HFFc6 (cell line): ENCODE results near the gene RASSF5. TPM values are rescaled to one million over a fixed set of nuclear protein-coding genes. Genes with fewer than 3 reads are reported as not detected.
A peak's percentile ranks its signal among the peaks of the same experiment; 100 is the strongest.

Experiments
- DNase-seq: peaks from one replicate; pipeline ENCODE4 v3.0.0-alpha.2; 2018
- H3K27ac Mint-ChIP-seq: 2 replicates; pipeline ENCODE4 v1.8.0; 2020; ENCODE audit warnings: mild to moderate bottlenecking, mixed read lengths
- H3K27me3 Mint-ChIP-seq: 2 replicates; pipeline ENCODE4 v1.8.0; 2021; ENCODE audit warnings: mild to moderate bottlenecking, moderate library complexity, mixed read lengths; ENCODE audit not compliant: insufficient read depth
- H3K36me3 Mint-ChIP-seq: 2 replicates; pipeline ENCODE4 v1.8.0; 2021; ENCODE audit warnings: low read depth, mixed read lengths
- H3K4me1 Mint-ChIP-seq: 2 replicates; pipeline ENCODE4 v1.8.0; 2020; ENCODE audit warnings: low read depth, mixed read lengths
- H3K4me3 Mint-ChIP-seq: 2 replicates; pipeline ENCODE4 v1.8.0; 2020; ENCODE audit warnings: mild to moderate bottlenecking, moderate library complexity, mixed read lengths
- H3K9me3 Mint-ChIP-seq: 2 replicates; pipeline ENCODE4 v1.8.0; 2020; ENCODE audit warnings: mild to moderate bottlenecking, mixed read lengths
- total RNA-seq, 6 experiments: library from RNA; stranded (reverse); fragmentation: NEBNext Ultra II Directional; extraction: Animal tissue kit (Norgen Biotek cat#: 25700); gene quantifications; 2 replicates in 1 of 6; 3 replicates in 5 of 6; pipeline ENCODE4 v1.2.3, GENCODE V29; 2021
- TF ChIP-seq, protein P1 (sequence below): fragments of 200-600 bp; sonication (generic); IDR thresholded peaks from 2 replicates; pipeline ENCODE4 v1.5.0; 2021; ENCODE audit warnings: antibody characterized with exemption, mild to moderate bottlenecking

RASSF5 gene
- total RNA-seq, 6 experiments from 2014 or later: 0.52 to 1.1 (median 0.82) TPM

- Mint-ChIP-seq H3K9me3 (no peaks in the 10 kb centered on the region), H3K36me3 (peaks cover 43% of the 10 kb centered on the region), H3K4me3 (no peak overlapping the region), H3K27ac (peak overlapping the region; percentile 30; the same call in 1 of the 2 replicates), H3K27me3 (peaks cover 3% of the 10 kb centered on the region), H3K4me1 (peaks cover 45% of the 10 kb centered on the region)
- DNase-seq: no peak
- TF ChIP-seq, protein P1, sequence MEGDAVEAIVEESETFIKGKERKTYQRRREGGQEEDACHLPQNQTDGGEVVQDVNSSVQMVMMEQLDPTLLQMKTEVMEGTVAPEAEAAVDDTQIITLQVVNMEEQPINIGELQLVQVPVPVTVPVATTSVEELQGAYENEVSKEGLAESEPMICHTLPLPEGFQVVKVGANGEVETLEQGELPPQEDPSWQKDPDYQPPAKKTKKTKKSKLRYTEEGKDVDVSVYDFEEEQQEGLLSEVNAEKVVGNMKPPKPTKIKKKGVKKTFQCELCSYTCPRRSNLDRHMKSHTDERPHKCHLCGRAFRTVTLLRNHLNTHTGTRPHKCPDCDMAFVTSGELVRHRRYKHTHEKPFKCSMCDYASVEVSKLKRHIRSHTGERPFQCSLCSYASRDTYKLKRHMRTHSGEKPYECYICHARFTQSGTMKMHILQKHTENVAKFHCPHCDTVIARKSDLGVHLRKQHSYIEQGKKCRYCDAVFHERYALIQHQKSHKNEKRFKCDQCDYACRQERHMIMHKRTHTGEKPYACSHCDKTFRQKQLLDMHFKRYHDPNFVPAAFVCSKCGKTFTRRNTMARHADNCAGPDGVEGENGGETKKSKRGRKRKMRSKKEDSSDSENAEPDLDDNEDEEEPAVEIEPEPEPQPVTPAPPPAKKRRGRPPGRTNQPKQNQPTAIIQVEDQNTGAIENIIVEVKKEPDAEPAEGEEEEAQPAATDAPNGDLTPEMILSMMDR: no peak
Observed at GRCh38 chr1:206591226-206591625, 83.9 kb downstream of the RASSF5 start.

DNA sequence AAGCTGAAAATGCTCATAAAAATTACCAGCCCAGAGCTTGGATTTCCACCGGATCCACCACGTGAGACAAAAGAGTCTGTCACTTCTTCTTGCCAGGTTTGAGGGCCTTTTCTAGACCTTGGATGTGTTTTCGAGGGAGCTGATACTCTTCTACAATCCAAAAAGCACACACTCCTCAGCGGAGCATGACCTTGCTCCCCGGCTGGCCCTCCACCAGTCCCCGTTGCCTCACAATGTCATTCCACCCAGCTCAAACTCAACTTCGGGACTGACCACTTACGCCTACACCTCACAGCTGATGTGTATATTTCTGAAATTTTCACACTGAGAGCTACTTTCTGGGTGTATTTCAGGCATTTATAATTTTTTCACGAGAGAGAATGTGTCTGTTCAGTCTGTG, 84.4 kb downstream of the RASSF5 start:
- H3K27me3 Mint-ChIP-seq: peaks cover 3% of the 10 kb centered on the region
- TF ChIP-seq, protein P1: no peak
- H3K27ac Mint-ChIP-seq: no peak overlapping the region
- H3K36me3 Mint-ChIP-seq: peaks cover 45% of the 10 kb centered on the region
- H3K9me3 Mint-ChIP-seq: no peaks in the 10 kb centered on the region
- H3K4me1 Mint-ChIP-seq: peaks cover 45% of the 10 kb centered on the region
- no peak overlapping the region for H3K4me3 Mint-ChIP-seq
- no peak for DNase-seq

- H3K4me1 Mint-ChIP-seq: peaks cover 43% of the 10 kb centered on the region
- no peaks in the 10 kb centered on the region; the same call in 1 of the 2 replicates for H3K27me3 Mint-ChIP-seq
- no peak overlapping the region for H3K27ac Mint-ChIP-seq
- TF ChIP-seq, protein P1: no peak
- peaks cover 44% of the 10 kb centered on the region for H3K36me3 Mint-ChIP-seq
- no peaks in the 10 kb centered on the region for H3K9me3 Mint-ChIP-seq
- no peak for DNase-seq
- H3K4me3 Mint-ChIP-seq: no peak overlapping the region
Observed at GRCh38 chr1:206593351-206593925, 86.1 kb downstream of the RASSF5 start.

DNA sequence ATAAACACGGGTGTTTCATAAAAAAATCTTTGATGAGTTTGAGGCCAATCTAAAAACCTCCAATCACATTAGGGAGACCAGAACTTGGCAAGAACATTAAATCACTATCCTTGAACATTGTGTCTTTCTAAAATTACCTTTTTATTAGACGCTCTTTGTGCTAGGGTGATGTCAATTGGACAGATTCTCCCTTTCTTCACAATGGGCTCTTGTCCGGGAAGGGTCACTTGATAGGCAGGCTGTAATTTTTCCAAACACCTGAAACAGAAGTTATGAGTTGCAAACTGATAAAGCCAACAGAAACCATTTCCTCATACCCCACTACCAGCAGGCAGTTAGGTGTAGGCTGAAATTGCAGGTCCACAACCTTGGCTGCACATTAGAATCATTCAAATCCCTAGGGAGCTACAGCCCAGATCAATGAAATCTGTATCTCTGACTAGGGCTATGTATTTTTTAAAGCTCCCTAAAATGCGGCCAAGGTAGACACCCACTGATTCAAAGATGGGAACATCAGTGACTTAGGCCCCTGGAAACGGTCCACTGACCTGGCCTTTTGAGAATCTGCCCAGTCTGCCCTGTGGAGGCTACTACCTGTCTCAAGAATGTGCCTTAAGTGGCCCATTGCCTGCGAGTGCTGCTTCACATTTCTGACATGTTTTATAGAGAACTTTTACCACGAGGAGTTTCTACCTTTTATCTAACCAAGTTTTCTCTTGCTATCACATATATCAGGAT, 88.4 kb downstream of the RASSF5 start:
- Mint-ChIP-seq H3K4me3 (no peak overlapping the region), H3K9me3 (no peaks in the 10 kb centered on the region), H3K27ac (no peak overlapping the region), H3K36me3 (peaks cover 38% of the 10 kb centered on the region), H3K4me1 (peaks cover 20% of the 10 kb centered on the region), H3K27me3 (peaks cover 2% of the 10 kb centered on the region; the same call in 1 of the 2 replicates)
- no peak for DNase-seq
- TF ChIP-seq, protein P1: no peak

- peaks cover 34% of the 10 kb centered on the region for H3K36me3 Mint-ChIP-seq
- H3K9me3 Mint-ChIP-seq: no peaks in the 10 kb centered on the region
- TF ChIP-seq, protein P1: no peak
- no peak overlapping the region for H3K27ac Mint-ChIP-seq
- peaks cover 15% of the 10 kb centered on the region for H3K4me1 Mint-ChIP-seq
- DNase-seq: no peak
- peaks cover 2% of the 10 kb centered on the region; the same call in 1 of the 2 replicates for H3K27me3 Mint-ChIP-seq
- H3K4me3 Mint-ChIP-seq: no peak overlapping the region
Observed at GRCh38 chr1:206596319-206596666, 89.0 kb downstream of the RASSF5 start.
